Mesenchymal stem cell (in vitro differentiated cells and primary cell): ENCODE data around the gene GRM5.
"Not testable (repeated sequence)": the region's sequence is repeated elsewhere in the genome, so short reads cannot be mapped to it uniquely, and the experiment has no call there.

Experiments used
- DNase-seq: peaks from one replicate; pipeline ENCODE4 v3.0.0-alpha.2; 2013
- H2AFZ ChIP-seq: one replicate; pipeline ENCODE4 v1.6.1; 2013; ENCODE audit warnings: low read depth, mild to moderate bottlenecking, control low read depth, inconsistent platforms, low read length, moderate library complexity
- H2AK5ac ChIP-seq: 2 replicates; pipeline ENCODE4 v1.6.1; 2013; ENCODE audit warnings: low read length, moderate library complexity, mild to moderate bottlenecking, inconsistent platforms; ENCODE audit not compliant: severe bottlenecking
- H2BK120ac ChIP-seq: one replicate; pipeline ENCODE4 v1.6.1; 2013; ENCODE audit warnings: low read depth, mild to moderate bottlenecking, inconsistent platforms, low read length, moderate library complexity
- H2BK12ac ChIP-seq, 2 experiments: one replicate each; pipeline ENCODE4 v1.6.1; 2013; ENCODE audit warnings: inconsistent platforms in 2 of 2, low read length in 2 of 2, mild to moderate bottlenecking in 2 of 2, moderate library complexity in 2 of 2, control low read depth in 1 of 2
- H2BK15ac ChIP-seq: one replicate; pipeline ENCODE4 v1.6.1; 2013; ENCODE audit warnings: mild to moderate bottlenecking, low read depth, inconsistent platforms; ENCODE audit not compliant: poor library complexity, severe bottlenecking
- H2BK5ac ChIP-seq: 2 replicates; pipeline ENCODE4 v1.6.1; 2013; ENCODE audit warnings: low read depth, mild to moderate bottlenecking, low read length, control low read depth, inconsistent platforms; ENCODE audit not compliant: poor library complexity, severe bottlenecking
- H3K14ac ChIP-seq, 2 experiments: one replicate each; pipeline ENCODE4 v1.6.1; 2013; ENCODE audit warnings: inconsistent platforms in 2 of 2, low read length in 2 of 2, control low read depth in 1 of 2, mild to moderate bottlenecking in 1 of 2, moderate library complexity in 1 of 2
- H3K18ac ChIP-seq, 2 experiments: one replicate each; pipeline ENCODE4 v1.6.1; 2013; ENCODE audit warnings: inconsistent platforms in 2 of 2, low read length in 2 of 2, control low read depth in 1 of 2, low read depth in 1 of 2, mild to moderate bottlenecking in 1 of 2
- H3K23ac ChIP-seq, 2 experiments: one replicate each; pipeline ENCODE4 v1.6.1; 2013; ENCODE audit warnings: inconsistent platforms in 2 of 2, low read length in 2 of 2, mild to moderate bottlenecking in 2 of 2, moderate library complexity in 2 of 2, control low read depth in 1 of 2
- H3K27ac ChIP-seq: 2 replicates; pipeline ENCODE4 v1.5.1; 2013; ENCODE audit warnings: mild to moderate bottlenecking, moderate library complexity, low read length, control low read depth, inconsistent platforms; ENCODE audit not compliant: poor library complexity, severe bottlenecking
- H3K27me3 ChIP-seq, 2 experiments: 2 replicates each; pipeline versions ENCODE4 v1.6.1 to v1.7.0; 2013; ENCODE audit warnings: low read length in 2 of 2, mild to moderate bottlenecking in 2 of 2, moderate library complexity in 2 of 2, control low read depth in 1 of 2, inconsistent platforms in 1 of 2; ENCODE audit not compliant: control insufficient read depth in 1 of 2, insufficient read depth in 1 of 2
- H3K36me3 ChIP-seq, 2 experiments: 2 replicates each; pipeline versions ENCODE4 v1.6.1 to v1.7.0; 2013; ENCODE audit warnings: low read length in 2 of 2, control low read depth in 1 of 2, inconsistent platforms in 1 of 2, low read depth in 1 of 2, mild to moderate bottlenecking in 1 of 2; ENCODE audit not compliant: insufficient read depth in 2 of 2, control insufficient read depth in 1 of 2
- H3K4ac ChIP-seq, 2 experiments: one replicate each; pipeline ENCODE4 v1.6.1; 2013; ENCODE audit warnings: inconsistent platforms in 2 of 2, low read length in 2 of 2, mild to moderate bottlenecking in 2 of 2, moderate library complexity in 2 of 2, control low read depth in 1 of 2, low read depth in 1 of 2
- H3K4me1 ChIP-seq: 2 replicates; pipeline ENCODE4 v1.6.1; 2013; ENCODE audit warnings: low read depth, low read length, control low read depth; ENCODE audit not compliant: control insufficient read depth, insufficient read depth
- H3K4me2 ChIP-seq: 2 replicates; pipeline ENCODE4 v1.6.1; 2013; ENCODE audit warnings: low read length, mild to moderate bottlenecking, inconsistent platforms; ENCODE audit not compliant: poor library complexity, severe bottlenecking
- H3K4me3 ChIP-seq, 2 experiments: 2 replicates each; pipeline versions ENCODE4 v1.5.1 to v1.7.0; 2013; ENCODE audit warnings: low read length in 2 of 2, mild to moderate bottlenecking in 2 of 2, control low read depth in 1 of 2, low read depth in 1 of 2; ENCODE audit not compliant: insufficient read depth in 1 of 2
- H3K79me1 ChIP-seq: replicated peaks from 2 replicates; pipeline ENCODE4 v1.6.1; 2013; ENCODE audit warnings: mild to moderate bottlenecking, control low read depth, low read length, inconsistent platforms; ENCODE audit not compliant: poor library complexity, severe bottlenecking
- H3K9ac ChIP-seq: 2 replicates; pipeline ENCODE4 v1.7.0; 2013; ENCODE audit warnings: mild to moderate bottlenecking, low read length, moderate library complexity
- H3K9me3 ChIP-seq: 2 replicates; pipeline ENCODE4 v1.7.0; 2013; ENCODE audit warnings: mild to moderate bottlenecking, low read length; ENCODE audit not compliant: control insufficient read depth
- H4K8ac ChIP-seq: one replicate; pipeline ENCODE4 v1.6.1; 2013; ENCODE audit warnings: inconsistent platforms, mild to moderate bottlenecking, low read length, moderate library complexity
- H4K91ac ChIP-seq: one replicate; pipeline ENCODE4 v1.6.1; 2013; ENCODE audit warnings: mild to moderate bottlenecking, low read length, inconsistent platforms
- WGBS: methylation state at CpG from one replicate; pipeline ENCODE4 v1.1.7; 2013; ENCODE audit warnings: mixed read lengths; 5-methylcytosine and 5-hydroxymethylcytosine counted together

Gene GRM5

GRCh38 chr11:88861618-88862017 lies 204.2 kb downstream of the GRM5 start:
- Histone ChIP-seq H2BK15ac (no peak overlapping the region), H3K4ac (no peak overlapping the region), H3K4me3 (no peak overlapping the region), H3K18ac (no peak overlapping the region), H3K27ac (no peak overlapping the region), H3K9ac (no peak overlapping the region), H2AFZ (no peak overlapping the region), H4K91ac (no peak overlapping the region), H2BK12ac (no peak overlapping the region), H3K4me1 (no peaks in the 10 kb centered on the region), H2BK5ac (no peak overlapping the region), H3K27me3 (no peaks in the 10 kb centered on the region), H3K23ac (no peak overlapping the region), H4K8ac (no peak overlapping the region), H2BK120ac (no peak overlapping the region), H3K14ac (no peak overlapping the region), H2AK5ac (no peak overlapping the region), H3K9me3 (no peaks in the 10 kb centered on the region), H3K79me1 (no peaks in the 10 kb centered on the region), H3K36me3 (no peaks in the 10 kb centered on the region), H3K4me2 (no peak overlapping the region)
- DNase-seq: no peak

GRCh38 chr11:88860431-88860830 lies 205.4 kb downstream of the GRM5 start:
- not testable (repeated sequence) for H3K18ac ChIP-seq, H3K4me2 ChIP-seq, H3K14ac ChIP-seq, H2BK5ac ChIP-seq, H4K91ac ChIP-seq, H3K27ac ChIP-seq, H2AK5ac ChIP-seq, H3K9ac ChIP-seq, H2AFZ ChIP-seq, DNase-seq, H3K23ac ChIP-seq, H3K9me3 ChIP-seq, H3K27me3 ChIP-seq, H2BK12ac ChIP-seq, H4K8ac ChIP-seq, H3K36me3 ChIP-seq, H3K4me3 ChIP-seq, H3K79me1 ChIP-seq, H3K4me1 ChIP-seq, H2BK15ac ChIP-seq, H2BK120ac ChIP-seq, H3K4ac ChIP-seq
- 84% methylated on average over 4 of the region's 4 CpGs for WGBS

GRCh38 chr11:88853963-88854362 lies 211.8 kb downstream of the GRM5 start:
- H4K8ac ChIP-seq, H2BK120ac ChIP-seq, H4K91ac ChIP-seq, H3K23ac ChIP-seq, H3K9ac ChIP-seq, H2AK5ac ChIP-seq, H2AFZ ChIP-seq, H2BK5ac ChIP-seq, H2BK12ac ChIP-seq, H3K36me3 ChIP-seq, H3K4me2 ChIP-seq, H2BK15ac ChIP-seq, H3K27me3 ChIP-seq, H3K4me1 ChIP-seq, DNase-seq, H3K27ac ChIP-seq, H3K14ac ChIP-seq, H3K79me1 ChIP-seq, H3K18ac ChIP-seq, H3K4me3 ChIP-seq, H3K9me3 ChIP-seq, H3K4ac ChIP-seq: not testable (repeated sequence)
- WGBS: 91% methylated on average over 1 of the region's 2 CpGs

- not testable (repeated sequence) for H3K9me3 ChIP-seq, H3K36me3 ChIP-seq, H4K8ac ChIP-seq, H2AFZ ChIP-seq, H3K14ac ChIP-seq, H3K4me3 ChIP-seq, H3K4ac ChIP-seq, H2BK15ac ChIP-seq, H3K4me1 ChIP-seq, H3K9ac ChIP-seq, H3K27ac ChIP-seq, H2BK12ac ChIP-seq, H2BK5ac ChIP-seq, H3K4me2 ChIP-seq, DNase-seq, H2BK120ac ChIP-seq, H3K27me3 ChIP-seq, H3K79me1 ChIP-seq, H4K91ac ChIP-seq, H3K18ac ChIP-seq, H2AK5ac ChIP-seq, H3K23ac ChIP-seq
Measured at GRCh38 chr11:88851547-88851946, 214.2 kb downstream of the GRM5 start.
